AG09319 (cell line): ENCODE measurements around the gene IL21R.
"Not testable (repeated sequence)": the region's sequence is repeated elsewhere in the genome, so short reads cannot be mapped to it uniquely, and the experiment has no call there.

Source experiments
- DNase-seq: peaks from one replicate; pipeline ENCODE4 v3.0.0-alpha.2; 2010; ENCODE audit warnings: low read depth; ENCODE audit errors: extremely low read depth
- TF ChIP-seq, protein P1 (sequence below): IDR thresholded peaks from 2 replicates; pipeline ENCODE4 v1.5.1; 2011; ENCODE audit warnings: low read depth, mild to moderate bottlenecking, inconsistent platforms, low read length, moderate library complexity

IL21R gene

DNA sequence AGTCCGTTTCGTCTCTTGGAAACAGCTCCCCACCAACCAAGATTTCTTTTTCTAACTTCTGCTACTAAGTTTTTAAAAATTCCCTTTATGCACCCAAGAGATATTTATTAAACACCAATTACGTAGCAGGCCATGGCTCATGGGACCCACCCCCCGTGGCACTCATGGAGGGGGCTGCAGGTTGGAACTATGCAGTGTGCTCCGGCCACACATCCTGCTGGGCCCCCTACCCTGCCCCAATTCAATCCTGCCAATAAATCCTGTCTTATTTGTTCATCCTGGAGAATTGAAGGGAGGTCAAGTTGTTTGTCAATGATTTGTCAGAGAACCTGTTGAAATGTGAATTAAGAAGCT, 48.2 kb downstream of the IL21R start:
- no peak for DNase-seq

DNA sequence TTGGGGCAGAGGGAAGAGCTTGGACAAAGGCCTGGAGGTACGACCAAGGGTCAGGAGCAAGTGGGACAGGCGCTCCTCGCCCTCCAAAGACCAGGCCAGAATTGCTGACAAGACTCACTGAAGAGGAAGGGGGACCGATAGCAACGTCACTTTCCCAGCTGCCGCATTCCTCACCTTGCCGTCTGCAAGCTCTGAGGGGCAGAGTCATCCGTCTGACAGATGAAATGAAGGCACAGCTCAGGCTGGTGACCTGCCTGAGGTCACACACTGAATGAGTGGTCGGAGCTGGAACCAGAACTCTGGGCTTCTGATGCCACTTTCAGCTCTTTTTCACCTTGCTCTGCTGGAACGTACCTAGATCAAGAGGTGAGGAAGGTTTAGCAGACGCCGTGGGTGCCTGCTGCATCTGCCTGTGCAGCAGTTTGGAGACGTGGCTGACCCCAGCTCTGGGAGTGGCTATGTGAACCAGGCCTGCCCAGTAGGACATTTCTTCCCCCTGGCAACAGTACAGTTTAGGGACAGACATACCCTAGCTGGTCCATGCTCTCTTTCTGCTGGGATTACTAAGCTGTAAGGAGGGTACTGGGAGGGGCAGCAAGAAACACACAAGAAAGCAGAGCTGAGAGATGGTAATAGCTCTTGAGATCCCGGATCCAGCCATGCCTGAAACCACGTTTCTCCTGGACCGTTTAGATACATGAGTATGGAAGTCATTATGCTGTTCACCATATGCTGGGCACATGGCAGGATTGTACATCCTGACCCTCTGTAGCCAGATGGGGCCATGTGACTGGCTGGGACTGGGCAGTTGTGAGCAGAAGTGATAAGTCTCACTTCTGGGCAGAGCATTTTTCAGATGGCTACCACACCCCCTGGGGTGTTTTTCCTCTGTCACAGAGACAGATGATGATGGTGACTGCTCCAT, 50.9 kb downstream of the IL21R start:
- no peak for DNase-seq
- TF ChIP-seq, protein P1, sequence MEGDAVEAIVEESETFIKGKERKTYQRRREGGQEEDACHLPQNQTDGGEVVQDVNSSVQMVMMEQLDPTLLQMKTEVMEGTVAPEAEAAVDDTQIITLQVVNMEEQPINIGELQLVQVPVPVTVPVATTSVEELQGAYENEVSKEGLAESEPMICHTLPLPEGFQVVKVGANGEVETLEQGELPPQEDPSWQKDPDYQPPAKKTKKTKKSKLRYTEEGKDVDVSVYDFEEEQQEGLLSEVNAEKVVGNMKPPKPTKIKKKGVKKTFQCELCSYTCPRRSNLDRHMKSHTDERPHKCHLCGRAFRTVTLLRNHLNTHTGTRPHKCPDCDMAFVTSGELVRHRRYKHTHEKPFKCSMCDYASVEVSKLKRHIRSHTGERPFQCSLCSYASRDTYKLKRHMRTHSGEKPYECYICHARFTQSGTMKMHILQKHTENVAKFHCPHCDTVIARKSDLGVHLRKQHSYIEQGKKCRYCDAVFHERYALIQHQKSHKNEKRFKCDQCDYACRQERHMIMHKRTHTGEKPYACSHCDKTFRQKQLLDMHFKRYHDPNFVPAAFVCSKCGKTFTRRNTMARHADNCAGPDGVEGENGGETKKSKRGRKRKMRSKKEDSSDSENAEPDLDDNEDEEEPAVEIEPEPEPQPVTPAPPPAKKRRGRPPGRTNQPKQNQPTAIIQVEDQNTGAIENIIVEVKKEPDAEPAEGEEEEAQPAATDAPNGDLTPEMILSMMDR, result no peak

More for the DNA sequence above, 48.2 kb downstream of the IL21R start:
- TF ChIP-seq, protein P1, result no peak

DNA sequence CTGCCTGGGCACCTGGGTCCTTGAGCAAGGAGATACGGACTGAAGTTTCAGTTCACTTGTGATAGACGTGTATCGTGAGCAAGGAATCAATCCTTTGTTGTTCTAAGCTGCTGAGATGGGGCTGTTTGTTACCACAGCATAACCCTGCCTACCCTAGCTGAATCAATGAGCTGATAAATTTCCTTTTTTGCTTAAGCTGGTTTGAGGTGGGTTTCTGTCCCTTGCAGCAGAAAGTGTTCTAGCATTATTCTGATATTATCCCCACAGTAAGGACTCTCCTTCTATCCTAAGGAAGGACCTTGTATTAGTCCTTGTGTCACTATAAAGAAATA, 51.5 kb downstream of the IL21R start:
- TF ChIP-seq, protein P1, result no peak
- DNase-seq, result no peak

DNA sequence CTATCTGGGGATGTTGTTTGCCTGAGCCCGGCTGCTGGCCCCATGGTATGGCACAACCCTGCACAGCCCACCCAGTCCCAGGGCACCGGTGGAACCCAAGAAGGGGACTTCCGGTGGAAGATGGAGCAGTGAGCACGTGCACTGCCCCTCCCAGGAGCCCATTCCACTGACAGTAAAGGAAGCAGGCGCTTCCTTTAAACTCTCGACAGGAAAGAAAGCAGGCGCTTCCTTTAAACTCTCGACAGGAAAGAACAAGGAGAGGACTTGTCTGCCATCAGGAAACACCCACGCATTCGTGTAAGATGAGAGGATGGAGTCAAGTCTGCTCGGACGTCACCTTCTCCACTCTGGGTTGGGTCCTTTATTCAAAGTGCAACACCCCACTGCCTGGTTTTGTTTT, 53.7 kb downstream of the IL21R start:
- DNase-seq, result no peak
- TF ChIP-seq, protein P1, result no peak

DNA sequence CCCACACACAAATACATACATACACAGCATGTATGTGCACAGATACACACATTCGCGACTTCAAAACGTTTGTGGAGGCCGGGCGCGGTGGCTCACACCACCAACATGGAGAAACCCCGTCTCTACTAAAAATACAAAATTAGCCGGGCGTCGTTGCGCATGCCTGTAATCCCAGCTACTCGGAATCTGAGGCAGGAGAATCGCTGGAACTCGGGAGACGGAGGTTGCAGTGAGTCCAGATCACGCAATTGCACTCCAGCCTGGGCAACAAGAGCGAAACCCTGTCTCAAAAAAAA, 55.6 kb downstream of the IL21R start:
- DNase-seq, result not testable (repeated sequence)

DNA sequence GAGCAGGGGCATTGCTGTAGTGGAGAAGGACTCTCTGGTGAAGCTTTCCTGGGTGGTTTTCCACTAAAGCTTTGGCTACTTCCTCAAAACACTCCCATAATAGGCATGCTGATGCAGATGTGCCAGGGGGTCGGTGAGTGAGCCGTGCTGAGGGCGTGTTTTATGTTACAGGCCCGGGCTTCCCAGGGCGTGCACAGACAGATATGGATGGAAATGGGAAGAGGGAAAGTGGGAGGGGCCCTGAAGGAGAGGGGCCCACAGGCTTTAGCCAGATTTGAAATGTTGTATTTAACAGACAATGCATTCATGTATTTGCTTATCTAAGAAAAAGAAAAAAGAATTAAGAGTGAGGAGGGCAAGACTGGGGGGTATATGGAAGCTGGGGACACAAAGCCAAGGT, 56.3 kb downstream of the IL21R start:
- DNase-seq, result no peak
- TF ChIP-seq, protein P1, result no peak

DNA sequence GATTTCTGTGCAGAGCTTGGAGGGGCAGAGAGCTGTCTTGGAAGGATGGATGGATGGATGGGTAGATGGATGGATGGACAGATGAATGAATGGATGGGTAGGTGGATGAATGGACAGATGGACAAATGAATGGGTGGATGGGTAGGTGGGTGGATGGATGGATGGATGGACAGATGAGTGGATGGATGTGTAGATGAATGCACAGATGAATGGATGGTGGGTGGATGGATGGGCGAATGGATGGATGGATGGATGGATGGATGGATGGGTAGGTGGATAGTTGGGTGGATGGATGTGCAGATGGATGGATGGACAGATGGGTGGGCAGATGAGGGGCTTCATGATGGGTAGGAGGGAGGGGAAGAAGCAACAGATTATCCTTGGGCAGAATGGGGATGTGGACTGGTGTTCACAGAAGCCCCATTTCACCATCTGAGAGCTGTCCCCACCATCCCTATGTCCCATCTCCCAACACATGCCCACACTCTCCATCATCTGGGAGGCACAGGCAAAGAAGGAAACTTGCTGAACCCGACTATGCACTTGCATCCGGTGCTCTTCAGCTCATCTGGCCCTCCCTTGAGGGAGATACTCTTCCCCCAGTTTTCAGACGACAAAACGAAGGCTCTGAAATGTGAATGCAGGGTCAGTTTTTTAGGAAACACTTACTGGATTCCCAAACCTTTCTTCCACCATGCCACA, 57.2 kb downstream of the IL21R start:
- TF ChIP-seq, protein P1, result no peak
- no peak for DNase-seq
